Adrenal gland (tissue), 12 donors: ENCODE measurements around the gene SBSN. TPM values are rescaled to one million over a fixed set of nuclear protein-coding genes. Genes with fewer than 3 reads are reported as not detected.

ENCODE experiments used
- DNase-seq, 7 donors: peaks; one replicate each; pipeline ENCODE4 v3.0.0-alpha.2; 2019 to 2020
- H3K27ac ChIP-seq, 5 donors: fragments of 200-600 bp; sonication (generic) in 4 of 5; 1 replicate in 3 of 5; 2 replicates in 2 of 5; pipeline versions ENCODE4 v1.5.1 to v1.8.0; 2016 to 2020; ENCODE audit warnings: mild to moderate bottlenecking in 1 of 5
- H3K27me3 ChIP-seq: fragments of 200-600 bp; 2 replicates; pipeline ENCODE4 v1.8.0; 2021
- H3K36me3 ChIP-seq, 2 donors: fragments of 200-600 bp; replicated peaks in 1 of 2; 1 replicate in 1 of 2; 2 replicates in 1 of 2; pipeline versions ENCODE4 v1.5.1 to v1.8.0; 2018 to 2022
- H3K4me1 ChIP-seq, 2 donors: fragments of 200-600 bp; replicated peaks in 1 of 2; 1 replicate in 1 of 2; 2 replicates in 1 of 2; pipeline versions ENCODE4 v1.5.1 to v1.8.0; 2018 to 2021
- H3K4me3 ChIP-seq, 4 donors: fragments of 200-600 bp; sonication (generic) in 3 of 4; one replicate each; pipeline ENCODE4 v1.5.1; 2016 to 2018
- H3K9me3 ChIP-seq, 3 donors: fragments of 200-600 bp; sonication (generic) in 1 of 3; replicated peaks in 1 of 3; 1 replicate in 2 of 3; 2 replicates in 1 of 3; pipeline versions ENCODE4 v1.5.1 to v1.8.0; 2016 to 2021
- CTCF ChIP-seq, 6 experiments: fragments of 450-650 bp in 4 of 6; fragments of 200-600 bp in 2 of 6; sonication (generic) in 1 of 6; IDR thresholded peaks; 1 replicate in 5 of 6; 2 replicates in 1 of 6; pipeline versions ENCODE4 v1.5.1 to v1.8.0; 2016 to 2021; ENCODE audit warnings: antibody characterized with exemption in 6 of 6, mild to moderate bottlenecking in 2 of 6, moderate library complexity in 1 of 6
- POLR2A ChIP-seq, 2 donors: fragments of 450-650 bp; IDR thresholded peaks; one replicate each; pipeline ENCODE4 v1.6.1; 2017; ENCODE audit warnings: antibody characterized with exemption in 2 of 2, mild to moderate bottlenecking in 2 of 2, moderate library complexity in 1 of 2
- WGBS, 4 donors: extraction: QIAGEN DNeasy Blood & Tissue Kit in 2 of 4; methylation state at CpG; one replicate each; pipeline versions ENCODE4 v1.1.5 to v1.1.7; 2013 to 2017; 5-methylcytosine and 5-hydroxymethylcytosine counted together
- intact Hi-C, 2 donors: fragments of 100-400 bp; cut with DNase I; formaldehyde crosslinking; loops; one replicate each; pipeline versions ENCODE4 v1.14.1 to v1.15.0; 2022 to 2023
- polyA plus RNA-seq, 3 donors: library from polyadenylated mRNA; stranded (reverse); fragments of 200-250 nt in 2 of 3; fragments of 350-450 nt in 1 of 3; fragmentation: Illumina TruSeq in 1 of 3; extraction: RNeasy Lipid Tissue Mini Kit (QIAGEN cat#74804) in 1 of 3; gene quantifications; one replicate each; pipeline ENCODE4 v1.2.3, GENCODE V29; 2013 to 2014
- total RNA-seq, 9 donors: library from RNA; depleted of rRNA in 4 of 9; stranded (reverse); fragments of >200 nt in 4 of 9; fragments of 120-200 nt in 1 of 9; fragmentation: NEBNext Ultra II Directional in 1 of 9; extraction: Animal tissue kit (Norgen Biotek cat#: 25700) in 1 of 9; gene quantifications; one replicate each; pipeline versions ENCODE4 v1.1.0 to v1.2.4, GENCODE V29; 2013 to 2023
- donor health status: healthy with polysubstance abuse.
- donor health status: Bipolar disorder and iron deficiency.
- donor health status: DM: yes; HTN: yes; CAD: no.
- donor health status: DM: no; HTN: no; CAD: no.
- donor health status: DM: no; HTN: no; CAD: no.
- donor health status: DM: yes; HTN: yes; CAD: no.

The SBSN gene
- total and polyA plus RNA-seq, 12 donors = 0.77 TPM; not detected in 11

GRCh38 chr19:35512831-35513627 is 15.1 kb downstream of the SBSN start:
- TF ChIP-seq CTCF (IDR thresholded peaks at IDR 0.05) (no peak), POLR2A (IDR thresholded peaks at IDR 0.05) (no peak)
- 80 to 83% (median 81%) methylated on average over 9 to 15 of the region's 15 CpGs for WGBS, 4 donors
- Histone ChIP-seq H3K4me1 (peaks cover 5 to 10% of the 10 kb centered on the region in 2 donors), H3K27me3 (peaks cover 3% of the 10 kb centered on the region), H3K4me3 (no peak overlapping the region), H3K36me3 (no peaks in the 10 kb centered on the region), H3K9me3 (no peaks in the 10 kb centered on the region), H3K27ac (no peak overlapping the region)
- intact Hi-C loops = no loop called here
- DNase-seq = no peak

- H3K27me3 ChIP-seq = peaks cover 3% of the 10 kb centered on the region
- H3K4me3 ChIP-seq = no peak overlapping the region
- TF ChIP-seq POLR2A (IDR thresholded peaks at IDR 0.05) (no peak), CTCF (IDR thresholded peaks at IDR 0.05) (no peak)
- H3K4me1 ChIP-seq = peaks cover 5 to 10% of the 10 kb centered on the region in 2 donors
- no peak overlapping the region for H3K27ac ChIP-seq
- intact Hi-C loops = no loop called here
- no peaks in the 10 kb centered on the region for H3K36me3 ChIP-seq
- no peaks in the 10 kb centered on the region for H3K9me3 ChIP-seq
- DNase-seq = no peak
- 72 to 90% (median 82%) methylated on average over 5 to 7 of the region's 7 CpGs for WGBS, 4 donors
These were observed 16.8 kb downstream of the SBSN start for GRCh38 chr19:35511337-35511736.

GRCh38 chr19:35510626-35510964 is 17.5 kb downstream of the SBSN start:
- H3K27me3 ChIP-seq = peaks cover 3% of the 10 kb centered on the region

More at GRCh38 chr19:35510626-35510964, 17.5 kb downstream of the SBSN start:
- intact Hi-C loops = no loop called here
- H3K27ac ChIP-seq = no peak overlapping the region
- H3K4me3 ChIP-seq = peak overlapping the region in 1 of 4 donors; percentile 61
- TF ChIP-seq CTCF (IDR thresholded peaks at IDR 0.05) = peak in 1 of 6 experiments; percentile 10
- TF ChIP-seq POLR2A (IDR thresholded peaks at IDR 0.05) = no peak
- WGBS, 4 donors = 3 to 26% (median 7%) methylated on average over 5 to 15 of the region's 15 CpGs
- H3K4me1 ChIP-seq = peaks cover 5 to 10% of the 10 kb centered on the region in 2 donors
- DNase-seq = no peak
- H3K36me3 ChIP-seq = no peaks in the 10 kb centered on the region
- no peaks in the 10 kb centered on the region for H3K9me3 ChIP-seq
